ENCODE data around the gene GLCE.

DNA sequence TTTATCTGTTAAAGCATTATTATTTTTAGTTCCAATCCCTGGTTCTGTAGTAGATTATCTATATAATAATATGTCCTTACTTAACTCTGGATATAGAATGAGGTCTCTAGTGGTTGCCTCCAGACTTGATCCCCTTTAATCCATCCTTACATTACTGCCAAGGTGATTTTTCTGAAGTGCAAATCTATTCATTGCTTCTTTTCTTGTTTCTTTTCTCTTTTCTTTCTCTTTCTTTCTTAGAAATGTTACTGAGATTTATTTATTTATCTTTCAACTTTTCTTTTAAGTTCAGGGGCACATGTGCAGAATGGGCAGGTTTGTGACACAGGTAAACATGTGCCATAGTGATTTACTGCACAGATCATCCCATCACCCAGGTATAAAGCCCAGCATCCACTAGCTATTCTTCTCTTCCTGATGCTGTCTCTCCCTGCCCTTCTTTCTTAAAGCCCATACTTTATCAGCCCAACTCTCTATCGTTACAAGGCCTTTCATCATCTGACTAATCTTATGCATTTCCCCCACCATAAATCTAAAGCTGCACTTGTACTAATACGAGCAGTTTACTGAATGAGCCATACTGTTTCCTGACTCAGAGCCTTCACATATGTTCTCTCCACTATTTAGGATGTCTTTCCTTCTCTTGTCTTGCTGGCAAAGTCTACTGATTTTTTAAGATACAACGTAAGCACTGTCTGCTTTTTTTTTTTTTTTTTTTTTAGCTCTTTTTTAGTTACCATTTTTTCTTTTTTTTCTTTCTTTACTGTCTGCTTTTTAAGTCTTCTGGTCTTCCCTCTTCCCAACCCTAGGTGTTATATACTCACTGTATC is 4.6 kb downstream of the GLCE start:
- TF ChIP-seq GATA3 (IDR thresholded peaks at IDR 0.05; ENCODE audit: low read depth, low read length) (no peak), GATA2 (IDR thresholded peaks at IDR 0.05; ENCODE audit: low read depth, low read length) (no peak)

Data from SH-SY5Y (cell line).